HL-60 (cell line): Measurements from ENCODE around the gene CDK19.

Experiments
- DNase-seq, 2 experiments: peaks; one replicate each; pipeline ENCODE4 v3.0.0-alpha.2; 2010 to 2020; ENCODE audit warnings: low read depth in 1 of 2, low spot score in 1 of 2
- H3K27ac ChIP-seq: fragments of 250-450 bp; sonication (Bioruptor Pico); replicated peaks from 2 replicates; pipeline ENCODE4 v1.5.1; 2020; ENCODE audit warnings: mild to moderate bottlenecking, moderate library complexity
- H3K27me3 ChIP-seq: fragments of 250-450 bp; sonication (Bioruptor Pico); 2 replicates; pipeline ENCODE4 v1.5.1; 2021; ENCODE audit warnings: mild to moderate bottlenecking, moderate library complexity; ENCODE audit not compliant: insufficient read depth, poor library complexity, severe bottlenecking
- H3K4me3 ChIP-seq: replicated peaks from 2 replicates; pipeline ENCODE4 v1.5.1; 2011; ENCODE audit warnings: mild to moderate bottlenecking, control low read depth, low read length; ENCODE audit not compliant: insufficient read depth
- GABPA ChIP-seq: IDR thresholded peaks from 2 replicates; pipeline ENCODE4 v1.6.1; 2012; ENCODE audit warnings: low read depth
- POLR2AphosphoS5 ChIP-seq: IDR thresholded peaks from 2 replicates; pipeline ENCODE4 v1.6.1; 2012; ENCODE audit warnings: low read depth
- SPI1 ChIP-seq: IDR thresholded peaks from 2 replicates; pipeline ENCODE4 v1.6.1; 2012; ENCODE audit warnings: low read depth, mild to moderate bottlenecking, borderline replicate concordance
- TF ChIP-seq, protein P1 (sequence below): IDR thresholded peaks from 2 replicates; pipeline ENCODE4 v1.6.1; 2012; ENCODE audit warnings: low read depth; ENCODE audit not compliant: insufficient replicate concordance
- TF ChIP-seq, protein P2 (sequence below): IDR thresholded peaks from one replicate; pipeline ENCODE4 v1.5.1; 2011; ENCODE audit warnings: low read length, control low read depth, inconsistent platforms; ENCODE audit not compliant: insufficient read depth

The CDK19 gene

DNA sequence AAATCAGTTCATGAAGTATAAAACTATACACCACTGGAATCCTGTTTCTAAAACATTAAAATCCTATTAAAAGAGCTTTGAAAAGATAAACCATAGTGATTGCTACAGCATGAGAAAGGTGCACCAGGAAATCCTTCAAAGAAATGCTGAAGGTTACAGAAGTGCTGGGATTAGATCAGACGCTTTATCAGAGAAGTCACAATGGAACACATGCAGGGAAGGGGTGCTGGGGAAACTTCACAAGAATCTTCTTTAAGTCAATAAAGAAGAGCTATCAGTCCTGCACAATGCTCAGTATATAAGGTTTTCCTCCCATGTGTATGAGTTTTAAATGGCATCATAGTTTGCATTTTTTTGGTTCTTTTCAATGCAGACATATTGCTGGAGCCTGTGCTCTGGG, 201.2 kb downstream of the CDK19 start:
- no peak for DNase-seq
- Histone ChIP-seq H3K4me3 (no peak overlapping the region), H3K27ac (no peak overlapping the region), H3K27me3 (no peaks in the 10 kb centered on the region)
- TF ChIP-seq POLR2AphosphoS5 (no peak), SPI1 (no peak), GABPA (no peak)
- TF ChIP-seq, protein P1, sequence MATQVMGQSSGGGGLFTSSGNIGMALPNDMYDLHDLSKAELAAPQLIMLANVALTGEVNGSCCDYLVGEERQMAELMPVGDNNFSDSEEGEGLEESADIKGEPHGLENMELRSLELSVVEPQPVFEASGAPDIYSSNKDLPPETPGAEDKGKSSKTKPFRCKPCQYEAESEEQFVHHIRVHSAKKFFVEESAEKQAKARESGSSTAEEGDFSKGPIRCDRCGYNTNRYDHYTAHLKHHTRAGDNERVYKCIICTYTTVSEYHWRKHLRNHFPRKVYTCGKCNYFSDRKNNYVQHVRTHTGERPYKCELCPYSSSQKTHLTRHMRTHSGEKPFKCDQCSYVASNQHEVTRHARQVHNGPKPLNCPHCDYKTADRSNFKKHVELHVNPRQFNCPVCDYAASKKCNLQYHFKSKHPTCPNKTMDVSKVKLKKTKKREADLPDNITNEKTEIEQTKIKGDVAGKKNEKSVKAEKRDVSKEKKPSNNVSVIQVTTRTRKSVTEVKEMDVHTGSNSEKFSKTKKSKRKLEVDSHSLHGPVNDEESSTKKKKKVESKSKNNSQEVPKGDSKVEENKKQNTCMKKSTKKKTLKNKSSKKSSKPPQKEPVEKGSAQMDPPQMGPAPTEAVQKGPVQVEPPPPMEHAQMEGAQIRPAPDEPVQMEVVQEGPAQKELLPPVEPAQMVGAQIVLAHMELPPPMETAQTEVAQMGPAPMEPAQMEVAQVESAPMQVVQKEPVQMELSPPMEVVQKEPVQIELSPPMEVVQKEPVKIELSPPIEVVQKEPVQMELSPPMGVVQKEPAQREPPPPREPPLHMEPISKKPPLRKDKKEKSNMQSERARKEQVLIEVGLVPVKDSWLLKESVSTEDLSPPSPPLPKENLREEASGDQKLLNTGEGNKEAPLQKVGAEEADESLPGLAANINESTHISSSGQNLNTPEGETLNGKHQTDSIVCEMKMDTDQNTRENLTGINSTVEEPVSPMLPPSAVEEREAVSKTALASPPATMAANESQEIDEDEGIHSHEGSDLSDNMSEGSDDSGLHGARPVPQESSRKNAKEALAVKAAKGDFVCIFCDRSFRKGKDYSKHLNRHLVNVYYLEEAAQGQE: no peak
- TF ChIP-seq, protein P2, sequence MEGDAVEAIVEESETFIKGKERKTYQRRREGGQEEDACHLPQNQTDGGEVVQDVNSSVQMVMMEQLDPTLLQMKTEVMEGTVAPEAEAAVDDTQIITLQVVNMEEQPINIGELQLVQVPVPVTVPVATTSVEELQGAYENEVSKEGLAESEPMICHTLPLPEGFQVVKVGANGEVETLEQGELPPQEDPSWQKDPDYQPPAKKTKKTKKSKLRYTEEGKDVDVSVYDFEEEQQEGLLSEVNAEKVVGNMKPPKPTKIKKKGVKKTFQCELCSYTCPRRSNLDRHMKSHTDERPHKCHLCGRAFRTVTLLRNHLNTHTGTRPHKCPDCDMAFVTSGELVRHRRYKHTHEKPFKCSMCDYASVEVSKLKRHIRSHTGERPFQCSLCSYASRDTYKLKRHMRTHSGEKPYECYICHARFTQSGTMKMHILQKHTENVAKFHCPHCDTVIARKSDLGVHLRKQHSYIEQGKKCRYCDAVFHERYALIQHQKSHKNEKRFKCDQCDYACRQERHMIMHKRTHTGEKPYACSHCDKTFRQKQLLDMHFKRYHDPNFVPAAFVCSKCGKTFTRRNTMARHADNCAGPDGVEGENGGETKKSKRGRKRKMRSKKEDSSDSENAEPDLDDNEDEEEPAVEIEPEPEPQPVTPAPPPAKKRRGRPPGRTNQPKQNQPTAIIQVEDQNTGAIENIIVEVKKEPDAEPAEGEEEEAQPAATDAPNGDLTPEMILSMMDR: no peak

DNA sequence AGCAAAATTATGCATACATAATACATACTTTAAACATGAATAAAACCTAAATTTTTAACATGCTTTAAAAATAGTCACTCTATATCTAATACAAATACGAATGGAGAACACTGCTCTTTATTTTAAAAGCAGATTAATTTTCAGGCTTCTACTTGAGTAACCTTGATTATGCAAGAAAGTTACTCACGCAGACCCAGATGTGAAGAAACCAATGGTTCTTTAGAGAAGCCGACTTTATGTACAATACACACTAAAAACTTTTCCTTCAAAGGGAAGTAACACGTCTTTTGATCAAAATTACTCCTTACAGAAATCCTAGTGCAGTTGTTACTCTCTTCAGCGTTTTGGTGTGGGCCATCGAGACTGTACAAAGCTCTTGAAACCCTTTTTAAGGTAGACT, 201.9 kb downstream of the CDK19 start:
- peak; percentile 60 to 69 for DNase-seq
- peak overlapping the region; percentile 28 for H3K27ac ChIP-seq
- no peaks in the 10 kb centered on the region for H3K27me3 ChIP-seq
- TF ChIP-seq POLR2AphosphoS5: no peak
- no peak for TF ChIP-seq GABPA
- TF ChIP-seq, protein P1: no peak
- TF ChIP-seq SPI1: no peak
- TF ChIP-seq, protein P2: no peak
- H3K4me3 ChIP-seq: no peak overlapping the region

DNA sequence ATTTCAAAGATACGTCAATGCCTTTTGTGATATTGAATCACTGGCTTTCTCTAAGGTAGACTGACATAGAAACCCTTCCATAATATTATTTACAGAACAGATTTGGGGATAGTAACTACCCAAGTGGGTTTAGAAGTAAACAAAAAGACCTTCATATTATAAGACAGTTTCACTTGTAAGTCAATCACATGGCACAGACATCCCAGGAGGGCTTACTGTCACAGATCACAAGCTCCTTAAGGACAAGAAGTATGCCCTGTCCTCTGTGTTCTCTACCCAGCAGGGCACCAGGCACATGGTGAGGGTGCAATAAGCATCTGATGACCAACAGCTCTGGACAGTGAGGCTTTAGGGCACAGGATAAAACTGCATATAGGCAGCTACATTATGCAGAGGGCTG, 203.0 kb downstream of the CDK19 start:
- H3K27me3 ChIP-seq: no peaks in the 10 kb centered on the region
- DNase-seq: no peak
- no peak overlapping the region for H3K27ac ChIP-seq
- TF ChIP-seq POLR2AphosphoS5 (no peak), SPI1 (no peak), GABPA (no peak)
- no peak overlapping the region for H3K4me3 ChIP-seq

DNA sequence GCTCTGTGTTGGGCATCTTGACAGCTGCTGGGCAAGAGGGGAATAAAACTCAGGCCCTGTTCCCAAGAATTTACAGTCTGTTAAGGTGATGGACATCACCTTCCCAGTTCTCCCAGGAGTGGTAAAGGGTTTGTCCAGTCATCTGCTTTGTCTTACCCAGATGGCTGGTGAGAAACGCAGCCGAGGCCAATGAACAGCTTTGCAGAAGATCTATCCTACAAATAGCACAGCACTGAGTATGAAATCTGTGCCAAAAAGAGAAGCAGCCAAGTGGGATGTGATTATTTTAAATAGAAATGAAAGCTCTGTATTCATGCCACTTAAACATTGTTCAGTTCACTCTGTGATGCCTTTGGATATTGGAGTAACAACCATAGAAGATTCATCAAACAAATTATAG, 206.2 kb downstream of the CDK19 start:
- no peak for DNase-seq
- Histone ChIP-seq H3K4me3 (no peak overlapping the region), H3K27me3 (no peaks in the 10 kb centered on the region), H3K27ac (no peak overlapping the region)
- TF ChIP-seq POLR2AphosphoS5 (no peak), SPI1 (no peak), GABPA (no peak)
- TF ChIP-seq, protein P2: no peak
- TF ChIP-seq, protein P1: no peak
